IMR-90 (cell line): Measurements from ENCODE around the gene CRCP. TPM values are rescaled to one million over a fixed set of nuclear protein-coding genes. Genes with fewer than 3 reads are reported as not detected.
"Not testable (repeated sequence)": the region's sequence is repeated elsewhere in the genome, so short reads cannot be mapped to it uniquely, and the experiment has no call there.

ENCODE experiments used
- ATAC-seq: fragments of 200-7000 bp; cut with Tn5 transposase; 2 replicates; pipeline ENCODE4 v1.9.1; 2020; ENCODE audit warnings: low read depth, mild to moderate bottlenecking, moderate library complexity
- BruUV-seq: library from RNA; stranded (reverse); fragments of 400-500 nt; replicated peaks from 2 replicates; lab custom pipeline; 2021; lab: Mats Ljungman, UMichigan
- CTCF ChIA-PET: fragments of 300-600 bp; formaldehyde crosslinking; extraction: SDS; loops from one replicate; lab custom pipeline; 2021; ENCODE audit warnings: antibody characterized with exemption; lab: Yijun Ruan, JAX
- POLR2A ChIA-PET: fragments of 300-600 bp; sonication (Branson Sonifier 250); formaldehyde crosslinking; loops from one replicate; lab custom pipeline; 2022; ENCODE audit warnings: antibody characterized with exemption; ENCODE audit not compliant: unreplicated experiment; lab: Charles Lee
- DNase-seq: peaks from one replicate; pipeline ENCODE4 v3.0.0; 2013
- H2AFZ ChIP-seq: replicated peaks from 2 replicates; pipeline ENCODE3; 2013; ENCODE audit warnings: low read length, mild to moderate bottlenecking; ENCODE audit not compliant: poor library complexity
- H2AK5ac ChIP-seq: 2 replicates; pipeline ENCODE4 v1.6.1; 2013; ENCODE audit warnings: low read depth, low read length, inconsistent platforms
- H2AK9ac ChIP-seq: replicated peaks from 2 replicates; pipeline ENCODE3; 2013; ENCODE audit warnings: mild to moderate bottlenecking, low read depth, low read length, moderate library complexity; ENCODE audit not compliant: poor library complexity
- H2BK120ac ChIP-seq: 2 replicates; pipeline ENCODE4 v1.6.1; 2013; ENCODE audit warnings: low read depth, low read length, inconsistent platforms
- H2BK15ac ChIP-seq: 3 replicates; pipeline ENCODE4 v1.6.1; 2013; ENCODE audit warnings: low read depth, low read length, inconsistent platforms
- H2BK20ac ChIP-seq: 2 replicates; pipeline ENCODE4 v1.6.1; 2013; ENCODE audit warnings: low read depth, mild to moderate bottlenecking, inconsistent platforms, low read length, moderate library complexity
- H2BK5ac ChIP-seq: 2 replicates; pipeline ENCODE4 v1.6.1; 2013; ENCODE audit warnings: mild to moderate bottlenecking, low read depth, low read length, inconsistent platforms; ENCODE audit not compliant: poor library complexity, severe bottlenecking
- H3K14ac ChIP-seq: replicated peaks from 2 replicates; pipeline ENCODE4 v1.6.1; 2013; ENCODE audit warnings: low read depth, low read length, inconsistent platforms
- H3K18ac ChIP-seq: 2 replicates; pipeline ENCODE4 v1.6.1; 2013; ENCODE audit warnings: low read depth, low read length, control low read depth
- H3K23ac ChIP-seq: 2 replicates; pipeline ENCODE4 v1.6.1; 2013; ENCODE audit warnings: low read depth, low read length, inconsistent platforms
- H3K27ac ChIP-seq: 2 replicates; pipeline ENCODE4 v1.5.1; 2013; ENCODE audit warnings: mild to moderate bottlenecking, control low read depth, low read length; ENCODE audit not compliant: insufficient read depth
- H3K27me3 ChIP-seq: 2 replicates; pipeline ENCODE4 v1.6.1; 2013; ENCODE audit warnings: low read length; ENCODE audit not compliant: control insufficient read depth, insufficient read depth
- H3K36me3 ChIP-seq: 2 replicates; pipeline ENCODE4 v1.6.1; 2013; ENCODE audit warnings: low read length, mixed read lengths; ENCODE audit not compliant: control insufficient read depth, insufficient read depth
- H3K4ac ChIP-seq: 2 replicates; pipeline ENCODE4 v1.6.1; 2013; ENCODE audit warnings: low read depth, low read length, inconsistent platforms
- H3K4me1 ChIP-seq: 2 replicates; pipeline ENCODE4 v1.6.1; 2013; ENCODE audit warnings: low read length, mixed read lengths; ENCODE audit not compliant: control insufficient read depth, insufficient read depth
- H3K4me2 ChIP-seq: 2 replicates; pipeline ENCODE4 v1.6.1; 2013; ENCODE audit warnings: low read depth, mild to moderate bottlenecking, control low read depth, low read length, moderate library complexity
- H3K4me3 ChIP-seq: 2 replicates; pipeline ENCODE4 v1.5.1; 2013; ENCODE audit warnings: low read depth, mild to moderate bottlenecking, control low read depth, low read length, moderate library complexity; ENCODE audit not compliant: insufficient read depth
- H3K56ac ChIP-seq: 2 replicates; pipeline ENCODE4 v1.6.1; 2013; ENCODE audit warnings: low read length, inconsistent platforms; ENCODE audit not compliant: insufficient read depth; ENCODE audit errors: extremely low read depth
- H3K79me1 ChIP-seq, 2 experiments: 2 replicates each; pipeline ENCODE4 v1.6.1; 2013; ENCODE audit warnings: low read length in 2 of 2, inconsistent platforms in 1 of 2, low read depth in 1 of 2
- H3K9ac ChIP-seq: 2 replicates; pipeline ENCODE4 v1.6.1; 2013; ENCODE audit warnings: low read depth, low read length, control low read depth
- H3K9me1 ChIP-seq: 2 replicates; pipeline ENCODE4 v1.6.1; 2013; ENCODE audit warnings: low read length, inconsistent platforms; ENCODE audit not compliant: insufficient read depth
- H3K9me3 ChIP-seq: 2 replicates; pipeline ENCODE4 v1.6.1; 2013; ENCODE audit warnings: low read length; ENCODE audit not compliant: control insufficient read depth, insufficient read depth
- H4K20me1 ChIP-seq: 2 replicates; pipeline ENCODE4 v1.6.1; 2013; ENCODE audit warnings: low read length, inconsistent platforms; ENCODE audit not compliant: insufficient read depth
- H4K5ac ChIP-seq: 2 replicates; pipeline ENCODE4 v1.6.1; 2013; ENCODE audit warnings: mild to moderate bottlenecking, low read depth, low read length, control low read depth
- H4K8ac ChIP-seq, 2 experiments: 2 replicates each; pipeline ENCODE4 v1.6.1; 2013; ENCODE audit warnings: low read depth in 2 of 2, low read length in 2 of 2, control low read depth in 1 of 2, inconsistent platforms in 1 of 2
- H4K91ac ChIP-seq: 2 replicates; pipeline ENCODE4 v1.6.1; 2013; ENCODE audit warnings: low read depth, low read length, inconsistent platforms; ENCODE audit not compliant: insufficient read depth
- WGBS, 2 experiments: methylation state at CpG; one replicate each; pipeline versions ENCODE4 v1.1.5 to v1.1.7; 2013; ENCODE audit warnings: missing lambda C conversion rate in 2 of 2; ENCODE audit not compliant: insufficient read length in 1 of 2; ENCODE audit errors: extremely low coverage in 2 of 2; 5-methylcytosine and 5-hydroxymethylcytosine counted together
- dilution Hi-C: fragments of 300-500 bp; cut with HindIII; formaldehyde crosslinking; loops from one replicate; pipeline ENCODE4 v1.14.3; 2018; ENCODE audit warnings: low sequenced_read_pairs; ENCODE audit not compliant: unreplicated experiment
- in situ Hi-C: fragments of 300-500 bp; cut with MboI; formaldehyde crosslinking; loops from 3 replicates; pipeline ENCODE4 v1.14.3; 2019; ENCODE audit warnings: low sequenced_read_pairs, inconsistent platforms, mixed read lengths
- intact Hi-C: fragments of 100-400 bp; cut with micrococcal nuclease; formaldehyde crosslinking; loops from 2 replicates; pipeline ENCODE4 v1.10.0; 2022
- polyA plus RNA-seq, 3 experiments: library from polyadenylated mRNA; depleted of rRNA; stranded (reverse); fragments of >200 nt; gene quantifications; 2 replicates each; pipeline ENCODE4 v1.2.3, GENCODE V29; 2012; ENCODE audit warnings: low replicate concordance in 1 of 3
- total RNA-seq: library from RNA; depleted of rRNA; stranded (reverse); fragments of >200 nt; gene quantifications from 2 replicates; pipeline ENCODE4 v1.2.3, GENCODE V29; 2012

Gene CRCP
- total and polyA plus RNA-seq, 2 of the 4 experiments (the other 2 are of a cell fraction) = 22.9 to 37.5 TPM

GRCh38 chr7:66147657-66148056 lies 33.0 kb downstream of the CRCP start:
- H2BK120ac ChIP-seq = 0 out of 2 replicates have a peak overlapping the region, but pooled peaks have one; percentile 52
- peaks cover 13 to 76% of the 10 kb centered on the region in 2 experiments; a peak in 3 of 4 replicates for H3K79me1 ChIP-seq
- H4K8ac ChIP-seq, H2AFZ ChIP-seq, H3K9me3 ChIP-seq, CTCF ChIA-PET, in situ Hi-C loops, H3K23ac ChIP-seq, H3K27ac ChIP-seq, H3K27me3 ChIP-seq, H4K20me1 ChIP-seq, H3K9ac ChIP-seq, POLR2A ChIA-PET, ATAC-seq, dilution Hi-C loops, H2BK20ac ChIP-seq, H2AK9ac ChIP-seq, H3K18ac ChIP-seq, H4K5ac ChIP-seq, H2BK15ac ChIP-seq, H2BK5ac ChIP-seq, H3K4ac ChIP-seq, DNase-seq, BruUV-seq, H2AK5ac ChIP-seq, H3K56ac ChIP-seq, H3K14ac ChIP-seq, H4K91ac ChIP-seq, H3K4me3 ChIP-seq, H3K4me2 ChIP-seq: not testable (repeated sequence)
- intact Hi-C loops = loop anchor here (10.0 kb wide), 2 partner anchors 57 to 357 kb away; partner anchors contain the start of gene TPST1
- H3K9me1 ChIP-seq = peaks cover 35% of the 10 kb centered on the region
- no CpG with 5 or more reads among the region's 4 CpGs for WGBS, 2 experiments
- H3K4me1 ChIP-seq = peaks cover 42% of the 10 kb centered on the region
- peaks cover 13% of the 10 kb centered on the region for H3K36me3 ChIP-seq
